HG03460 (cell line): ENCODE data around the gene ALCAM.
"Not testable (repeated sequence)": the region's sequence is repeated elsewhere in the genome, so short reads cannot be mapped to it uniquely, and the experiment has no call there.

Source experiments
- ATAC-seq: cut with Tn5 transposase; IDR thresholded peaks from one replicate; pipeline ENCODE4 v1.9.1; 2021; ENCODE audit not compliant: unreplicated experiment

The ALCAM gene

DNA sequence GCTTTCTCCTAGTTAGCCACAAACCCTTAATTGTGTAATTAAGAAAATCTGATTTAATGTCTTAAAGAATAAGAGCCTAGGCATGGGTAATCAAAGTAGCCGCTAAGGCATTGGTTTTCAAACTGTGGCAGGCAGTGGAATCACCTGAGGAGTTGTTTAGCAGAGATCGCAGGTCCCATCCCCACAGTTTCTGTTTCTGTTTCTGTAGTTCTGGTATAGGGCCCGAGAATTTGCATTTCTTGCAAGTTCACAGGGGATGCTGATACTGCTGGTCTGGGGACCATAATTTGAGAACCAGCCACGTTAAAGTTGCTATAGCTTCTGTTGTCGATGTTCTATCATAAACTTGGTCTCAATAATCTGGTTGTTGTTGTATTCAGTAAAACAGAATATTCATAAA is 204.3 kb downstream of the ALCAM start:
- no peak for ATAC-seq

DNA sequence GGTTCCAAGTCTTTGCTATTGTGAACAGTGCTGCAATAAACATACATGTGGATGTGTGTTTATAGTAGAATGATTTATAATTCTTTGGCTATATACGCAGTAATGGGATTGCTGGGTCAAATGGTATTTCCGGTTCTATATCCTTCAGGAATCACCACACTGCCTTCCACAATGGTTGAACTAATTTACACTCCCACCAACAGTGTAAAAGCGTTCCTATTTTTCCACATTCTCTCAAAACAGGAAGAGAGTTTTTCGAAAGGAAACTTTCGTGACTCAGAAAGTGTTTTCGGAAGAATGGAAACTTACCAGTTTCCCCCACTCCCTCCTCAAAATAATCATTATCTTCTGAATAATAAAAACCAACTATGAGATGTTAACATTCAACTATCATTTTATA is 205.8 kb downstream of the ALCAM start:
- ATAC-seq: no peak

DNA sequence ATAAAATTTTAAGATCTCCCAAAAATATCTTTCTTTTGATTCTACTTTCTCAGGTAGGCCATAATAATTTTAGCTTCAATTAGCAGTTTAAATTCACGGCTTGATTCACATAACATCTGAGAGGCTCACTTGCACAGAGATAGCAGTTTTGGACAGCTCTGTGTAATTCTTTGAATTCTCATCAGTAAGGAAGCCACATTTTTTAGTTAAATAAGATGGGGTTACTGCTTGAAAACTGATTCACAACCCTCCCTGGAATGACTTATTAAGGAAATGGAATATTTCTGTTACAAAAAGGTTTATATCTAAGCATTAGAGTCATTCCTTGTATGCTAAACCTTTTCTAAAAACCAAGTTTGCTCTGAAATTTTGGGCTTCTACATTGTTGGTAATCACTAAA is 212.7 kb downstream of the ALCAM start:
- ATAC-seq: no peak

DNA sequence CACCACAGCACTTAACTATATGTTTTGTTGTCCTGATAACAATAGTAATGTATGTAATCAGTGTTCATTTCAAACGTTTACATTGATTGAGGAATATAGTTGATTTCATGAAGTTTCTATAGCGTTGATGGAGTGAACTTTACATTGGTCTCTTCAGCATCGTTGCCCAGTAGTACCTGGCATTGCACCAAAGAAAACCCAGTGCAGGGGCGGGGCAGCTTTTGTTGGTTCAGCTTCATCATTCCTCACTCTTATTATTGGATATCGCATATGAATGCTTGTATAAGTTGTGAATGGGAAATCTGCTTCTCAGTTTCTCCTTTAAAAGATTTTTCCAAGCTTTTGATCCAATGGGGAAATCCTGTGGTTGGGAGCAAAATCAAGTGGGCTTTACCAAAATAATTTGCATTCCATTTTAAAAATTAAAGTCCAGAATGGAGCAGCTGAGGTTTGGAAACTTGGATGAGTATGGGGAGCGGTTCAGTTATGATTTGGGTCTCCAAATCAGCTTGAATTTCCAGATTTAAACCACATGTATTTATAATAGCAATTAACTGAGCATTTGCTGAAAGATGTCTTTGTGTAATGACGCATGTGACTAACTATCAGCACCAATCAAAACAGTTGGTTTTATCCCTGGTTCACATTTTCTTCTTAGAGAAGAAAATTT is 213.7 kb downstream of the ALCAM start:
- ATAC-seq: no peak

DNA sequence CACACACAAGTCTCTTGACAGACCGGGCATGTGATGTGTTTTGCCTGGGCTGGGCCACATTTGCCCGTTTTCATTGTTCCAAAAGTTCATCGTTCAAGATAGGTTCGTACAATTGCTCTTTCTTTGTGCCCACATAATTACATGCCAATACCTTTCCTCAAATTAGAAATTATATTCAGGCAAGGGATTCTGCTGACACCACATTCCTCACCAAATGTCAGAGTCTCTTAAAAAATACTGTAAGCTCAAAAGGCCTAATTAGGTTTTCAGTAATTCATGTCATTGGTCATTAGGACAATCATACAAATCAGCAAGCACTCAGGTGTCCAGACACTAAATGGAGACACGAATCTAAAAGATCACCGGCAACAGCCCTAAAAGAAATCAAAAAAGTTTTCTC is 215.3 kb downstream of the ALCAM start:
- no peak for ATAC-seq

DNA sequence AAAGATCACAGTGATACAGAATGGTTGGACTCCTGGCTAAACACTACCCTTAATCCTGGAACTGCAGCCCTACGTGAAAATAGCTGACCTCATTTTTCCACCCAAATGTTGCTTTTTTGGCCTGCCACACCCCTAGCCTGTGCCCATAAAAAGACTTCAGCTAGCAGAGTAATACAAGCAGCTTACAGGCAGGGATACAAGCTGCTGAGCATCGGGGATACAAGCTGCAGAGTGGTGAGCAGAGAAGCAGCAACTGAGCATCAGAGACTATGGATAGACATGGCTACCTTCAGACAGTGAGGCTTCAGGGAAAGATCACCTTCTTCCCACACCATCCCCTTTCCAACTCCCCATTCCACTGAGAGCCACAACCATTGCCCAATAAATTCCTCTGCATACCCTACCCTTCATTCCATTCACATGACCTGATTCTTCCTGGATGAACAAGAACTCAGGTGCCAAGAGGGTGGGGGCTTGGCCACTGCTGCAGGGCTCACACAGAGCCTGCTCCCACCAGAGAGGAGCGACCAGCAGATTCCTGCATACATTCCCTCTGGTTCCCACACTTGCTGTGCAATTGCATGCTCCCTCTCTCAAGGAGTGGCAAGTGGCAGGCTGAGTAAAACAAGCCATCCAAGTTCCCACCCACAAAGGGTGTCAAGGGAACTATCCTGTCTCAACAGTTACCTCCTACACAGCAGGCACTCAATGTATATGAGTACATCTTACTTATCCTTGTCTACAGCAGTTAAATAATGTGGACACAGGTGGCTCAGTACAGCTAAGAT is 217.5 kb downstream of the ALCAM start:
- no peak for ATAC-seq

DNA sequence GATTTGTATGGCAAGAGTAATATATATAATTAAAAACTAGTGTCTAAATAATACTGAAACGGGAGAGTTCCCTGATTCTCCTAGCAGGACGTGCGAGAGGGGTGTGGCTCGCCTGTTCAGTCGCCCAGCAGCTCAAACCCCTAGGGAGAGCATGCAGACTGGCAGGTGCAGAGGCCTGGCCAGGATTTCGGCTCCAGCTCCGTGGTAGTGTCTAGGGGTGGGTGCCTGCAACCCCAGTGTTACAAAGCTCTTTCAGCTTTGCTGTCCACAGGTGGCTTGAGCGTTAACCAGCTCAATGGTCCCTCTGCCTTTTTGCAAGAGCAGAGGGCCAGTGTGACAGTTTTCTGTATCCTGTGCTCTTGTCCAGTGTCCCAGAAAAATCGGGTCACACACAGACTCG is 226.6 kb downstream of the ALCAM start:
- ATAC-seq: no peak

DNA sequence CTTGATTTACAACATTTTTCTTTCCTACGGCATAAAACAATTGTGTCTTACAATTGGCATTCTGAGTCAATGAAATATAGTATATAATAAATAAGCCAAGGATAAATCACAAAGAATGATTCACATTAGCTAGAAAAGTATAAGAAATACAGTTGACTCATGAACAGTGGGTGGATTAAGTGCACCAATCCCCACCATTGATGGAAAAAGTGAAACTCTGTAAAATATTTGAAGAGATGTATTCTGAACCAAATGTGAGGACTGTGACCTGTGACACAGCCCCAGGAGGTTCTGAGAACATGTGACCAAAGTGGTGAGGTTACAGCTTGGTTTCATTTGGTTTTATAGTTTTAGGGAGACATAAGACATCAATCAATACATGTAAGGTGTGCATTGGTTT is 227.5 kb downstream of the ALCAM start:
- ATAC-seq: no peak

DNA sequence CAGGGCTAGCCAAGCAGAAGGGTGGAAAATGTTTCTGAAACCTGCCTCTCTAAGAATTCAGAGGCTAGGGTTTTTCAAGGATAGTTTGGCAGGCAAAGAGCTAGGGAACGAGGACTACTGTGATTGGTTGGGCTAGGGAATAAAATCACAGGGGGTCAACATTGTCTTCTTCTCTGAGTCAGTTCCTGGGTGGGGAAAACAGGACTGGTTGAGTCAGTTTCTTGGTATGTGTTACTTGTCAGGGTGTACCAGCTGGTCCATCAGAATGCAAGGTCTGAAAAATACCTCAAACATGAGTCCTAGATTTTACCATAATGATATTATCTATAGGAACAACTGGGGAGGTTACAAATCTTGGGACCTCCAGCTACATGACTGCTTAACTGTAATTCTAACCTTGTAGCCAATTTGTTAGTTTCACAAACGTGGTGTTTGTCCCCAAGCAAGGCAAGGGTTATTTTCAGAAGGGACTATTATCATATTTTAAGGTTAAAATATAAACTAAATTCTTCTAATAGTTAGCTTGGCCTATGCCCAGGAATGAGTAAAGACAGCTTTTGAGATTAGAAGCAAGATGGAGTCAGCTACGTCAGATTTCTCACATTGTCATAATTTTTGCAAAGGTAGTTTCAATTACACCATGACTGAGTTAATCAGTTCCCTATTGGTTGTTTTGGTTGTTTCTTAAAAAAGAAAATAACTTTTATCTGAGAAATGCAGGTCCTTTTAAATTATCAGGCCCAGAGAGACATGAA is 231.5 kb downstream of the ALCAM start:
- ATAC-seq: no peak

DNA sequence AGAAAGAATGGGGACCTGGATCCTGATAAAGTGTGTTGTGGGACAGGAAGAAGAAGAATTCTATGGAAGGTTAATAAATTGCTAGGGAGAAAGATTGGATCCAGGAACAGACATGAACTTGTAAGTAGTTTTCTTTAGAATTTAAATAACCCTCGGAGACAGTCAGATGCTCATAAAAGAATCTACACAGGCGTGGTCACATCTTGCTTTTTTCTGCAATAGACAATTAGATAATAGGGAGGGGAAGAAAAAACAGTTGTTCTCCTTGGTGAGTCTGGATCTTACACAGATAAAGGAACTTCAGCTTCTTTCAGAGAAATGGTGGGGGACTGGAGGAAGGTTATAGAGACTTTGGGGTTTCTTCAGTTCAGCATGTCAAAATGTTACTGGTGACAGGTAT is 232.6 kb downstream of the ALCAM start:
- no peak for ATAC-seq

DNA sequence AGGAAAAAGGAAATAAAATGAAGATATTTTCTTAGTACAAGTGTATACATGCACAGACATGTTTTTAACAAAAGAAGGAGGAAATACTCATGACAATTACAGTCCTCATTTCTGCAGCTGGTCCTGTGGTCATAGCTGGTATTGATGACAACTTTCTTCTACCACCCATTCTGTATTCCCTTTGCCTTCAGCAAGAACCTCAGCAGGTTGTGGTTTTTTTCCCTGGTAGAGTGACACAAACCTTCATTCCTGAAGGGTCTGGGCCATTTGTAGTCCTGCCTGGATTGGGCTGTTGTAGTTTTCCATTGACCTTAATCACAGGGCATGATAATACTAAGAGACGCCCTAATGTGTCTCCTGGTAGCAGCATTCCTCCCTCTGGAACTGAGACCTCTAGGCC is 235.0 kb downstream of the ALCAM start:
- not testable (repeated sequence) for ATAC-seq

DNA sequence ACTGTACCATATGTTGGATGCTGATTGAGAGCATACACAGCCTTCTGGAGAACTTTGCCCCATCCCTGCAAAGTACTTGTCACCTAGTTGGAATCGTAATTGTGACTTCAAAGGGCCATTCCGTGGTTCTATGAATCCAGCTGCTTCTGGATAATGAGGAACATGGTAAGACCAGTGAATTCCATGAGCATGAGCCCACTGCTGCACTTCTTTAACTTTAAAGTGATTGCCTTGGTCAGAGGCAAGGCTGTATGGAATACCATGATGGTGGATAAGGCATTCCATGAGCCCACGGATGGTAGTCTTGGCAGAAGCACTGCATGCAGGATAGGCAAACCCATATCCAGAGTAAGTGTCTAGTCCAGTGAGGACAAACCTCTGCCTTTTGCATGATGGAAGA is 235.6 kb downstream of the ALCAM start:
- not testable (repeated sequence) for ATAC-seq

DNA sequence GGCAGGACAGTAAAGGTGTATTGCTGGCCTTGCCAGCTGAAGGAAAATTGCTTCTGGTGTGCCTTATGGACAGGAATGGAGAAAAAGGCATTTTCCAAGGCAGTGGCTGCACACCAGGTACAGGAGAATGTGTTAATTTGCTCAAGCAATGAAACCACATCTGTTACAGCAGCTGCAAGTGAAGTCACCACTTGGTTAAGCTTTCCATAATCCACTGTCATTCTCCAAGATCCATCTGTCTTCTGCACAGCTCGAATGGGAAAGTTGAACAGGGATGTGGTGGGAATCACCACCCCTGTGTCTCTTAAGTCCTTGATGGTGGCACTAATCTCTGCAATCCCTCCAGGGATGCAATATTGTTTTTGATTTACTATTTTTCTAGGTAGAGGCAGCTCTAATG is 236.8 kb downstream of the ALCAM start:
- ATAC-seq: not testable (repeated sequence)

DNA sequence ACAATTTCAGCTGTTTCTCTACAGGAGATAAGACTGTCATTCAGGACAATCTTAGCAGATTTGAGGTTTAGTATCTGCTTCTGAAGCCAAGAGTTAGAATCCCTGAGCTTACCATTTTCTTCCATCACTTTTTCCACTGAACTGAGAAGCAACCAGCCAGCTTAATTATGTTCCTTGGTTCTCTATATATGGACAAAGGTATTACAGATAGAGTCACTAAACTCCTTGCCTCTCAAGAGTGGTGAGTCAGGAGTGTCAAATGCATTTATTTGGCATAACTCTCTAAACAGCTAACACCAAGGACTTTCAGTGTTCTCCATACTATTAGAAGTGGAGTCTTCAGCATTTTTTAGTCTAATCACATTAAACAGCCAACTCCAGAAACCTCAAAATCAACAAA is 239.3 kb downstream of the ALCAM start:
- no peak for ATAC-seq

DNA sequence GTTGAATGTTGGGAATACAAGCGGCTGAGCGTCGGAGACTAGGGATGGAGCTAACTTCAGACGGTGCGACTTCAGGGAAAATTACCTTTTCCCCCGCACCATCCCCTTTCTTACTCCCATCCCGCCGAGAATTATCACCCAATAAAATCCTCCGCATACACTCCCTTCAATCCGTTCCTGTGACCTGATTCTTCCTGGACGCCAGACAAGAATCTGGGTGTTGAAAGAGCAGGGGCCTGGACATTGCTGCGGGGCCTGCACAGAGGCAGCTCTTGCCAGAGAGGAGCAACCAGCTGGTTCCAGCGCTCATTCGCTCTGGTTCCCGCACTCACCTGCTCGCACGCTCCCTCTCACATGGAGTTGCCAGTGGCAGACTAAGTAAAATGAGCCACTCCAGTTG is 241.9 kb downstream of the ALCAM start:
- ATAC-seq: no peak

DNA sequence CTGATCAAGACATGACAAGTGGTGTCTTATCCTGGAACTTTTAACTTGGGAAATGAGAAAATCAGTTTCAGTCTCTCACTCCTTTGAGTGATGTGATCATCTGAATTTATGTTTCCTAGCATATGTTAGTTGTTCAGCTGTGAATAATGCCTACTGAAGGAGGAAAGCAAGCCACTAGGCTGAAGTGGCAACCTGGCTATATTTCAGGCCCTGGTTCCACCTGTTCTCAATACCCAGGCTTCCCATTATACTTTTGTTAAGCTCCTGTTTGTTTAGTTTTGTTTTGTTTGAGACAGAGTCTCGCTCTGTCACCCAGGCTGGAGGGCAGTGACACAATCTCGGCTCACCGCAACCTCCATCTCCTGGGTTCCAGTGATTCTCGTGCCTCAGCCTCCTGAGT is 243.8 kb downstream of the ALCAM start:
- ATAC-seq: no peak

DNA sequence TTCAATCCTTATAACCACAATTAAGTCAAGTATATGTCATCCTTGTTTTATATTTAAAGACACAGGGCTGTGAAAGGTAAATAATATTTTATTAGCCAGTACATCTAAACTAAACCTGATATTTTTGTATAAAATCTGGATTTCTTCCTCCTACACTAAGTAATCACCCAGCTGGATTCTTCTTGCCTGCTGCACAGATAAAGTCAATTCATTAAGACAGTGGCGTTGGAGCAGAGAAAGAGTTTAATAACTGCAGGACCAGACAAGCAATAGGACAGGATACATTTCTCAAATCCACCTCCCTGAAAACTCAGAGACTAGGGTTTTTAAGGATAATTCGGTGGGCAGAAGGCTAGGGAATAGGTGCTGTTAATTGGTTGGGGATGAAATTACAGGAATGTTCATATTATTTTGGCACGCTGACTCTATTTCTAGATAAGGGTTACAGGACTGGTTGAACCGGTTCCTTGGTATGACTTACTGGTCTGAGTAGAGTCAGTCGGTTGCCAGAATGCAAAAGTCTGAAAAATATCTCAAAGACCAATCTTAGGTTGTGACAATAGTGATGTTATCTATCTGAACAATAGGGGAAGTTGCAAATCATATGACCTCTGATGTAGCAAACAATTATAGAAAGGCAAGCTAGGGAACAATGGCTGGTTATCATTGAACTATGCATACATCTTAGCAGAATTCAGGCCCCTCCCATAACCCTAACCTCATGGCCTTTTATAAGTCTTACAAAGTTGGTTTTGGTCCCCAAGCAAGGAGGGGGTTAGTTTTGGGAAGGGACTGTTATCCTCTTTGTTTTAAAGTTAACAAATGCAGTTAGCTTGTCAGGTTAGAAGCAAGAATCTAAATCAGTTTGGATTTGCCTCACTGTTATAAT is 244.8 kb downstream of the ALCAM start:
- no peak for ATAC-seq

DNA sequence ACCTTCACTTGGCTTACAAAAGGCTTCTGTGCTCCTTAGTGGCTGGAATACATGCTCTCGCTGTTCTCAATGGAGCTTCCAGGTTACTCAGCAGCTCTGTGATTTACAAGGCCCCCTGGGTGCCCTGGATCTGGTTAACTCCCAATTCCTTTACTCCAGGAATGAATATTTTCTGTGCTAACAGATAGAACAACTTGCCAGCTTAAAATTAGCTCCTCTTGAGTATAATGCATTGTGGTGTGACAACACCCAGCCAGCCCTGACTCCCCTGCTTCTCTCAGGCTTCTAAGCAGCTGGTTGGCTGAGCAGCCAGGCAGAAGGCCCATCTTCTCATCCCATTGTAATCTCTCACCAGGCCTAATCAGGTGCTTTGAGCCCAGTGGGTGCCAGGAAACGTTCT is 246.4 kb downstream of the ALCAM start:
- no peak for ATAC-seq

DNA sequence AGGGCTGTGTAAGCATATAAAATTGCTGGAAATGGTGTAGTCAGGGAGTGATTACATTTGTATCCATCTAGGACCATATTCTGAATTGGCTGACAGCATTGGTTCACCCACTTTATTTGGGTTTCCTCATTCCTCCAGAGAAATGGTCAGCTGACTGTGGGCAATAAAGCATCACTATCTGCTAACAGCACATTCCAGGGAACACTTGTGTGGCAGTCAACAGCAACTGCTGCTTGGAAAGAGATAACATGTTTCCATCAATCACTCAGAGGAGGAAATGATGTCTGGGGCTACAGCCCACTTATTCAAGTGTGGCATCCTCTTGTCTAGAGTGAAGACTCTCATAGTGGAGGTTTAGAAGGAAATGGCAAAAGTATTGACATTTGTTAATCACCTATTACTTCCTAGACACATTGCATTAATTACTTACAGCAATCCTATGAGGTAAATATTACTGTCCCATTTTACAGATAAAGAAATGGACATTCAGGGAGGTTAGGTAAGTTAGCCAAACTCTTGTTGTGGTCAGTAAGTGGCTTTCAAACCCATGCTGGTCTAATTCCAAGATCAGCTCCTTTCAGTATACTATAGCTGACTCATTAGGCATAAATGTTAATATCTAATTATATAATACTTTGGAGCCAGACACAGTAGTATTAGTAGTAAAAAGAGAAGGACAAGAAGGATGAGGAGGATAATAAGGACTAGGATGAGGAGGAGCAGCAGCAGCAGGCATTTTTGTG is 247.8 kb downstream of the ALCAM start:
- no peak for ATAC-seq

DNA sequence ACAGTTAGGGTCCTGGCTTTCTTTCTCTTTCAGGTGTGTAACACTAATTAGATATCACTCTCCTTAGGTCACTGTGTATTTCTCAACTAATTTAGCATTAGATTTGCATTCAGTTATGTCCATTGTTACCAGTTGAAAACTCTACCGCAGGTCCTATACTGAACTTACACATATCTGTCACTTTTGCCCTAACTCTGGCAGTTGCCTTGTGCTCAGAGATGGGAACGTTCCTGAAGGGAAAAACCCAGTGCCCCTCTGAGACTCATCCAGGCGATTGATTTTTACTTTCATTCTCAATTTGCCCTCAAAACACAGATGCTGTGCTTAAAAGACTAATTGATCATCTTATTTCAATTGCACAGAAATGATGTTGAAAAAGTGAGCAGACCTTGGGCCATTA is 249.1 kb downstream of the ALCAM start:
- ATAC-seq: no peak
